Glomerular visceral epithelial cell (primary cell): ENCODE measurements around the gene SVIL.
A peak's percentile ranks its signal among the peaks of the same experiment; 100 is the strongest.
"Not testable (repeated sequence)": the region's sequence is repeated elsewhere in the genome, so short reads cannot be mapped to it uniquely, and the experiment has no call there.

Source experiments
- DNase-seq: peaks from one replicate; pipeline ENCODE4 v3.0.0-alpha.2; 2016; ENCODE audit errors: extremely low spot score

Gene SVIL

GRCh38 chr10:29517352-29517923, 117.3 kb downstream of the SVIL start:
- DNase-seq: peak; percentile 24

DNA sequence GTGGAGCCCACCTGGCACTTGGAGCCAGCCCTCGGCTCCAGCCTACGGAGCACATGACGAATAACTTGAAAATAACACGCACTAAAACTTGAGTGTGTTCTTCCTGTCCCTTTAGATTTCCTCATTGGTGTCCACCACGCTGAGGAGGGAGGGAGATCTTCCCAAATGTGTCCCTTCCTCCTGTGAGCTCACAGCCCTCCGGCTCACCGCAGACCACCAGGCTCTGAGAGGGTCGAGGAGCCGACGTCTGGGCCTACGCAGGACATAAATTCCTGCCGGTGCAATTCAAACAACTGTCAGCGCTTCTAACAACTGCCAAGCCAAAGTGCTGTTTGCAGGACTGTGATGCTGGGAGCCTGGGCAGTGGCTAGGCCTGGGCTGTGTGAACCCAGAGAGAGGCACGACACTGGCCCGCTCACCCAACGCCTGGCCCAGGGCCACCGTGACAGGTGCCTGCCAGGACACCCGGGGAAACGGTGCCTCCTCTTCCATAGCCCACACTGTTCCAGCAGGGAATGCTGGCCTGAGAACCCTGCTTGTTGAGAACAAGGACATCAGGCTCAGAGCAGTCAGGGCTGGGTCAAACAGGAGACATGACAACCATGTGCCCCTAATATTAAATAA, 118.3 kb downstream of the SVIL start:
- DNase-seq: not testable (repeated sequence)

DNA sequence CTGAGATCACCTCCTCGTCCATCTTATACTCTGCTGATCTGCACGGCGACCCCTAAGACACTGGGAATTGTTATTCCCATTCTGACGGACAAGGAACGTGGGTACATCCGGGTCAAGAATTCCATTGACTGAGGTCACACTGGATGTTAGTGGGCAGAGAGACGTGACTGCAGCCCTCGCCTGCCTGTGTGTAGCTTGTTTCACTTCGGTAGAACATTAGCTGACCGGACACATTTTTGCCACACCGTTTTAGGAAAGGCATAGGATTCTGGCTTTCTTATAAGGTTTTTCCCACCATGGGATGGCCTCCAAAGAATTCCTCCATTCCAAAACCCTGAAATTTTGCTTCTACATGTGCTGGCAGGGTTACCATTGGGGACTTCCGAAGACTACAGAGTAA, 118.9 kb downstream of the SVIL start:
- DNase-seq: not testable (repeated sequence)

DNA sequence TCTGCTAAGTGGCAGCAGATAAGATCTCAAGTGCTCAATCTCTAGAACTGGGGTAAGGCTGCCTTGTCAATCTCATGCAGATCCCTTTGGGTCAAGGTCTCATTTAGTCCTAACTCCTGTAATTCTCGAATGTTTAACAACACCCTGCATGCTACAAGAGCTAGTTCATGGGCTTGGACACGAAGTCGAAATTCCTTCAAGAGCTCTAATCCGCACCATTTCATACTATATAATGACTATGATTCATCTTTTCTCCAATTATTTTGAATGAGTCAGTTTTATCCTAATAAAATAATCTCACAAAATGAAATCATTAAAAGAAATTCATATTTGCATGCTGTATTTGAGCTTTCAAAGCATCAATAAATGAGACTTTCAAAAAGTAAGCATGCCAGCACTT, 119.7 kb downstream of the SVIL start:
- DNase-seq: not testable (repeated sequence)

DNA sequence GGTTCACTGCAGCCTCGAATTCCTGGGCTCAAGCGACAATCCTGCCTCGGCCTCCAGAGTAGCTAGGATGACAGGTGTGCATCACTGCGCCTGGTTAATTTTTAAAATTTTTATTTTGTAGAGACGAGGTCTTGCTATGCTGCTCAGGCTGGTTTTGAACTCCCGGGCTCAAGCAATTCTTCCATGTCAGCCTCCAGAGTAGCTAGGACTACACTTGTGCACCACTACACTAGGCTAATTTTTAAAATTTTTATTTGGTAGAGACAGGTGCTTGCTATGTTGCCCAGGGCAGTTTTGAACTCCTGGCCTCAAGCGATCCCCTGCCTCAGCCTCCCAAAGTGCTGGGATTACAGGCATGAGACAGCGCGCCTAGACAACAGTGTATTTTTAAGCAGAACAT, 120.5 kb downstream of the SVIL start:
- DNase-seq: no peak

DNA sequence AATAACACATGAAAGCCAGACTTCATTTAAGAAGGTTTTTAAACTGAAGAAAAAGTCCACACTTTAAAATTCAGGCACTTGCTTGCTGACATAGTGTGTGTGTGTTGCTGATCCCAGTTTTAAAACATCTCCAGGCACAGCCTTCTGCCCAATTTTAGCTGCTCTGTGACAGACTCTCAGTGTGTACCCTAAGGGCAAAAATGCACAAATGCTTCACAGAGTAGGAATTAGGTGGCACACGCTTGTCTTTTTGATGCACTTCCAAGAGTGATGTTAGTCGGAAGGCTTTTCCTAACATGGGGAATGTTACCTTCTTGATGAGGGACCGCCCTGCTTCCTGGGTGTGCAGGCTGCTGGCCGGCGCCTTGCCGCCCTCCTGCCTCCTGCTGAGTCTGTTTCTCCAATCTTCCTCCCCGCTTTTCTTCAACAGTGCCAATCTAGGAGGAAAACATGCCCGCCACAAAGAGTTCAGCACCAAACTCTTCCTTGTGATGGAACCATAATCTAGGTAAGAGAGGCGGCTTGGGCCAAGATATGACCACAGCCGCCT, 122.3 kb downstream of the SVIL start:
- no peak for DNase-seq

- not testable (repeated sequence) for DNase-seq
Observed at GRCh38 chr10:29511806-29512205, 123.0 kb downstream of the SVIL start.

GRCh38 chr10:29510483-29511157, 124.2 kb downstream of the SVIL start:
- DNase-seq: not testable (repeated sequence)

DNA sequence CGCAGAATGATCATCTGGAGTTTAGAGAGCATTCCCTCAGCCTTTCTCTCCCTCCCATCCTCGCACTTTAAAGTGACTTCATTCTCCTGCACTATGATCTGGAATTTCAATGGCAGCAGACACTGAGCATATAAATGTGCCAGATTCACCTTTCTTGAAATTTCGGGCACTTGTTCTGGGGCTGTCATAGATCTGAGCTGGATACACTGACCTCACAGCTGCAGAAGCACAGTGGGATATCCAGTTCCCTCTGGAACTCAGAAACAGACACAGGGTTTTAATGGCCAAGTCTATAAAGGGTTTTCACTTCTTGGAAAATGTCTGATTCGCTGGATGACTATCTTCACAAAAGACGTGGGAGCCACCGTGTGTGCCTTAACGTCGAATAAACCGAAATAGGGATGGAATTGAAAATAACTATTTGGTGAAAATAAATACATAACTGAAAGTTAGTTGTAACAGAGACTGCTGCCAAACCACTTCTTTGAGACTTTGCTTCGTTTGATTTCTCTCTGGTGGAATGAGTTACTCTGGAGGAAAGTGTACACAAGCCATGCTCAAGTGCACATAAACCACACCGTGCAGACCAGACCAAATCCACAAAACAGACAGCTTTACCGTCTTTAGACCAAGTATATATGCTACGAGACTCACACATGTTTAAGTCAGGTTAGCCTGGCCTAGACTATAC, 126.1 kb downstream of the SVIL start:
- no peak for DNase-seq

GRCh38 chr10:29507750-29508149, 127.0 kb downstream of the SVIL start:
- not testable (repeated sequence) for DNase-seq

GRCh38 chr10:29506324-29506921, 128.3 kb downstream of the SVIL start:
- not testable (repeated sequence) for DNase-seq

- no peak for DNase-seq
Observed at GRCh38 chr10:29502351-29502750, 132.4 kb downstream of the SVIL start.

DNA sequence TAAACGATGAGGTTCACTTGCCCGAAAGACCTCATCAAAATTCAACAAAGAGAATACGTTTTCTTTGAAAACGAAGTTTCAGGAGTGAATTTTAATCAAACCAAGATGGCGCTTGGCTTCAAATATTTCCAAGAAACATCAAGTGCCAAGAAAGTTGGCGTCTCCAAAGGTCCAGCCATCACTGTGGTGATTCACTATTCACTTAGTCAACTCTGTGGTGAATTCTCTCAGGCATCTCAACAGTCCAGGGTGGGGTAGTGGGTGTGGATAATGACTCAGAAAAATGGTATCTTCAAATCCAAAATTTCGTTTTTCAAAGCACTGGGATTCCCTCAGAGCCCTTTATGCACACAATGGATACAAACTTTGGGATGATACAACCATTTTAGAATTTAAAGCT, 133.1 kb downstream of the SVIL start:
- peak; percentile 71 for DNase-seq

- DNase-seq: no peak
Observed at GRCh38 chr10:29499993-29500537, 134.7 kb downstream of the SVIL start.

- DNase-seq: peak; percentile 75
Observed at GRCh38 chr10:29496341-29497162, 138.2 kb downstream of the SVIL start.

DNA sequence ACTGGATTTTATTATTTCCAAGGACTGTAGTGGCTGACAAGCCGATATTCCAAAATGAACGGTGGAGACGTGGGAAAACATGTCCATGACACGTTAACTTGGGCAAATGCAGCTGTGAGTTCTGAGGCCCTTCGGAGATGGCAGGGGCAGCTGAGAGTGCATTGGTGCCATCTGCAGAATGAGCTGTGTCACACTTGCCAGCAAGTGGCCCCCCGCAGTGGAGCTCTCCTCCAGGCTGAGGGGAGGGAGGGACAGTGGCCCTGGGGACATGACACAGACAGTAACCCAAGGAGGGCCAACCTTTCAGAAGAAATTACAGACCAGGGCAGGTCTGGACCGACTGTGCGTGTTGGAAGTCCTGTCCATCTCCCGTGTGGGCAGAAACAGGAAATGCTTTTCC, 139.4 kb downstream of the SVIL start:
- no peak for DNase-seq

GRCh38 chr10:29493697-29494096, 141.1 kb downstream of the SVIL start:
- DNase-seq: no peak

DNA sequence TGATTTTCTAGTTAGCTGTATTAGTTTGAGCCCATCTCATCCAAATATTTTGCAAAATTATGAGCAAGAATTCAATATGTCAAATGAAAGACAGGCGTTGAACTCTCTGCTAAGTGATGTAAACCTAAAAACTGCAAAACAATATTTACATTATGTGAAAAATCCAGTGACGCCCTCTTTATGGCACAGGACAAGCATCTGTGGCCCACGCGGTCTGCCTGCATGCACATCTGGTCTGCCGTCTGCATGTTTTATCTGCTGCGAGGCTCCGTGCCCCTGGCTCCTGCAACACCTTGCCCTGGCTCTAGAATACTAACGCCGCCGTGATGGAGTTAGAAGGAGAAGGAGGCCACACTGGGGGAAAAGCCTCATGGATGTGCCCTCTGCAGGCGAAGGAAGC, 142.0 kb downstream of the SVIL start:
- DNase-seq: no peak

DNA sequence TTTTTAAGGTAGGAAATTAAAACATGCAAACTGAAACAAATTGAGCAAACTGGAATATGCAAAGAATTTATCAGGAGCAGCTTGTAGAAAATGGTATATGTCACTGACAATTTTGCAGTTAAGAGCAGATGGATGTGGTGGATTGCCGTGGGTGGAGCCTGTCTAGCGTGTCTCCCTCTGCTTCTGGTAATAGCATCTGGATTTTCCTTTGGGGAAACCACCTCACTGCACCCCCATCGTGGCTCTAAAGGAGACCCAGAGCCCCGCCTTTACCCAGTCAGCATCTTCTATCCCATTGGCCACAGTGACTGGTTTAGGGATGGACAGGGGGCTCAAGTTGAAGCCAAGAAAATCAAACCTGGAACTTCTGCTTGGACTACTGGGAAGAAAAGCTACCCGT, 142.9 kb downstream of the SVIL start:
- no peak for DNase-seq

- DNase-seq: not testable (repeated sequence)
Observed at GRCh38 chr10:29490781-29491280, 143.9 kb downstream of the SVIL start.

DNA sequence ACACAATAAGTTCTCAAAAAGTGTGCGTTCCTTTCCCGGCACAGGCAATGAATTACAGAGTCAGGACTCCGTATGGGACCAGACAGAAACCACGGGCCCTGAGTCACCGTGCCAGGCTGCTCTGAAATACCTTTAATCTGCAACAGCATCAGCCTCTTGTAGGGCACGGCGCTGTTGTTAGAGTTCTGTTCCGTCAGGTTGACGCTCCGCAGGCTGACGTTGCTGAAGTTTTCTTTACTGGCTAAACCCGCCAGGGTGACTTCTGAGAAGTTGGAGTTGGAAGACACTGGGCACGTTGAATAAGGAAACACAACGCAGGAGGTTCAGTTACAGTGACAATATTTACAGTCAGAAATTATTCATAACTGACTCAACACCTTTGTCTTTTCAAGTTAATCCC, 146.3 kb downstream of the SVIL start:
- peak; percentile 56 for DNase-seq
